ENCODE data around the gene ACSF2.
A peak's percentile ranks its signal among the peaks of the same experiment; 100 is the strongest.
"Not testable (repeated sequence)": the region's sequence is repeated elsewhere in the genome, so short reads cannot be mapped to it uniquely, and the experiment has no call there.

ACSF2 gene, protein sequence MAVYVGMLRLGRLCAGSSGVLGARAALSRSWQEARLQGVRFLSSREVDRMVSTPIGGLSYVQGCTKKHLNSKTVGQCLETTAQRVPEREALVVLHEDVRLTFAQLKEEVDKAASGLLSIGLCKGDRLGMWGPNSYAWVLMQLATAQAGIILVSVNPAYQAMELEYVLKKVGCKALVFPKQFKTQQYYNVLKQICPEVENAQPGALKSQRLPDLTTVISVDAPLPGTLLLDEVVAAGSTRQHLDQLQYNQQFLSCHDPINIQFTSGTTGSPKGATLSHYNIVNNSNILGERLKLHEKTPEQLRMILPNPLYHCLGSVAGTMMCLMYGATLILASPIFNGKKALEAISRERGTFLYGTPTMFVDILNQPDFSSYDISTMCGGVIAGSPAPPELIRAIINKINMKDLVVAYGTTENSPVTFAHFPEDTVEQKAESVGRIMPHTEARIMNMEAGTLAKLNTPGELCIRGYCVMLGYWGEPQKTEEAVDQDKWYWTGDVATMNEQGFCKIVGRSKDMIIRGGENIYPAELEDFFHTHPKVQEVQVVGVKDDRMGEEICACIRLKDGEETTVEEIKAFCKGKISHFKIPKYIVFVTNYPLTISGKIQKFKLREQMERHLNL

DNA sequence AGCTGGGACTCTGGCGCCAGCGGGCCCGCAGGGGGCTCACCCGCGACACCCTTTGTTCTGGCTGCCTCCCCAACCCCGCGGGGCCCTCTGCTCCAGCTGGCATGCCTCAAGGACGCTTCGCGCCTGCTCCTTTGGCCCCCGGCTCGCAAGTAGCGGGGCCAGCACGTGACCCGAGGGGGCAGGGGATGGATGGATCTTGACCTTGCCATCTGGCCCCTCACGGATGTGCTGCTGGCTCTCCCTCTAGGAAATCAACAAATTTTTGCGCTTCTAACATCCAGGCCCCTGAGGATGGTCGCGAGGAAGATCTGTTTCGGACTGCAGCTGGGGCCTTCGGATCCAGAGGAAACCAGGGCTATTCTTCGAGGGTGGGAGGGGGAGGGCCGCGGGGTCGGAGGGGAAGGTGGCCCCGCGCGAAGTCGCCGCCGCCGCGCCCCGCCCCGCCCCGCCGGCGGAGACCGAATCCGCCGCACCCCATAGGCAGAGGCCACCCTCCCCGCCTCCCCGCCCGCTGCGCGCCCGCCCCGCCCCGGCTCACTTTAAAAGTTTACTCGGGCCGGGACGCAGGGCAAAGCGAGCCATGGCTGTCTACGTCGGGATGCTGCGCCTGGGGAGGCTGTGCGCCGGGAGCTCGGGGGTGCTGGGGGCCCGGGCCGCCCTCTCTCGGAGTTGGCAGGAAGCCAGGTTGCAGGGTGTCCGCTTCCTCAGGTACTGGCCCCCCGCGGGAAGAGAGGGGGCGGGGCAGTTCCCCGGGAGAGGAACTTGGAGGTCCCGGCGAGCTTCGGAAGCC lies at the start of gene ACSF2:
Gene ACSF2 (plus strand): TSS at position 537 of the 790 bp plus-strand sequence. CDS start 44 bp downstream, at position 581.
- DNase-seq = peak; percentile 81

DNA sequence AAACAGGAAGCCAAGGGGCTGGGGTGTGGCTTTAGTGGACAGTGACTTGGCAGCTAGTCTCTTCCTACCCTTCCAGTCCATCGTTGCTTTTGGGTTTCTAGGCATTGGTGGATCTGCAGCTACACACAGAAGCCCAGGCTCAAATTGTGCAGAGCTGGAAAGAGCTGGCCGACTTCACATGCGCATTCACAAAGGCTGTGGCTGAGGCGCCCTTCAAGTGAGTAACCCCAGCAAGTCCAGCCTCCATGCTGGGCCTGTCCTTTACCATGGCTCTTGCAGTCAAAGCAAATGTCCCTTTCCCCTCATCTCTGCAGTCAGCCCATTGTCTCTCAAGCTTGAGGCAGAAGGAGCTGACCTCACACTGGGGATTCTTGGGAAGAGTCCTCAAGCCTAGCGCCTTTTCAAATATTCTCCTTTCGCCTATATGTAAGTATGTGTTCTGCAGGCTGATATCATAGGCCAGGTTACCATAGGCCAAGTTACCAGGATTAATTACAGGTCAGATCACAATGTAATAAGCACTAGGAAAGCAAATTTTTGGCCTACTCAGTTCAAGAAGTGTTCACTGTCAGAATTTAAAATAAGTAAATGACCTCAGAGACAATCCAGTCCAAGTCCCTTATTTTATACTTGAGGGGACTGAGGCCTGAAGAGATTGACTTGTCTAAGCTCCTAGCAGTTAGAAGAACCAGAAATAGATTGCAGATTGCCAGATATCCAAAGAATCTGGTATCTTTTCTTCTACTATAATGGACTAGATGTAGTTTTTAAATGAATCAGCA lies 46.5 kb upstream of the ACSF2 start:
- no peak for DNase-seq

DNA sequence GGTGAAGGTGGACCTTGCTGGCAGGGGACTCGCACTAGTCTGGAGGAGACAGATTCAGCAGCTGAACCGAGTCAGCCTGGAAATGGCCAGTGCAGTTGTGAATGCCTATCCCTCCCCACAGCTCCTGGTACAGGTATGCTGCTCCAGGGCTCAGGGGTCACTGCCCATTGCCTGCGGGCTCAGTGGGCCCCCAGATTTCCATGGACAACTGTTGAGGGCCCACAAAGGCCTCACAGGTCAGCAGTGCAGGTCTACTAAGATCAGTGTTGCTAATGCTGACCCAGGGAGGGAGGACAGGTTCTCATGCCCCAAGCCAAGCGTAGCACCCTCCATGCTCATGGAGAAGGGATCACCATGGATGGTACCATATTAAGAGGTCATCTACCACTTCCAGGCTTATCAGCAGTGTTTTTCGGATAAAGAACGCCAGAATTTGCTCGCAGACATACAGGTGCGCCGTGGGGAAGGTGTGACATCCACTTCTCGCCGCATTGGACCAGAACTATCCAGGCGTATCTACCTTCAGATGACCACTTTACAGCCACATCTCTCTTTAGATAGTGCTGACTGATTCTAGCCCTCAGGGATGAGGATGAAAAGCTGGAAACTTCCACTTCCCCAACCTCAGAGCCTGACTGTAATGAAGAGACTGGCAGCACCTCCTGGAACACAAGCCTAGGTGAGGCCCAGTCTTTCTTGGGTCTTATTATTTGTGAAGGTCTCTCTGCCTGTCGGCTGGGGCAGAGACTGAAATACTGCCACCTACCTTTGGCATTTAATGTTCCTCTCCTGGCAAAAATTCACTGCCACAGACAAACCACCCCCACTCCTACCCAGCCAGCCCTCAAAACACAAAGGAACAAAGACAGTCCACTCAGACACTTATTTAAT lies 45.4 kb upstream of the ACSF2 start:
- DNase-seq = no peak

DNA sequence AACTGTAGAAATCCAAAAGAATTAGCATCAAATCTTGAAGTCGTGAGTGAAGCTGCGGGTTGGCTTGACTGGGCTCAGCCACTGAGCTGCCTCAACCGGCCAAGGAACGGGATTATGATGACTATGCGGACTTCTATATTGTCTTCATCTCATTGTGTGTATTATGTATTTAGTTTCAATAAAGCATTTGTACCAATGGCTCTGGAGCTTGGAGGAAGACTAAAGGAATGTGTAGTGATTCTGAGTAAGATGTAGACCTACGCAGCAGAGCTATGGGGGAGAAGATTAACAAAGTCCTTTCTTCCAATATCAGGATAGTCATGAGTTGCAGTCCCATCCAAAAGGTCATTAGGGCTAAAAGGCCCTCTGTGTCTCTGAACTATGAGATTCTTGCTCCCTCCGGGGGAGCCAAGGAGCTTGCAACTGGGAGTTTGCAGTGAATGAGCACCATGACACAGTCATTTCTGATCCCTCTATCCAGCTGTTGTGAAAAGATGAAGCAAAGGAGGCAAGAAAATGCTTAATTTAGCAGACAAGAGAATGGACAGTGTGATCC lies 44.7 kb upstream of the ACSF2 start:
- no peak for DNase-seq

DNA sequence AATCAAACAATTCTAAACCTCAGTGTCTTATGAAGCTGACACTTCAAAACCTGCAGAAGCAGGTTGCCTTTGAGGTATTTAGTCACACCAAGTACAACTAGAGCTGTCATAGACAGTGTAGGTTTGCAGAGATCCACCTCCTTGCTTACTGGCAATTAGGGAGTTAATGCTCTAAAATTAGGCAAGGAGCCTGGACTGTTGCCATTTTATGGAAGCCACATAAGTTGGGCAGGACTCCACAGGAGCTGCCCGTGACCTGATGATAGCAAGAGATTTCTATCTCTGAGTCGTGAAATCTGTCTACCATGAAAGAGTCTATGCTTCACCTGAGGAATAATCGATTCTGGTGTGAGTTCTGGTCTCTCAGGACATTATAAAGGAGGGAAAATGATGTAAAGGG lies 44.1 kb upstream of the ACSF2 start:
- no peak for DNase-seq

DNA sequence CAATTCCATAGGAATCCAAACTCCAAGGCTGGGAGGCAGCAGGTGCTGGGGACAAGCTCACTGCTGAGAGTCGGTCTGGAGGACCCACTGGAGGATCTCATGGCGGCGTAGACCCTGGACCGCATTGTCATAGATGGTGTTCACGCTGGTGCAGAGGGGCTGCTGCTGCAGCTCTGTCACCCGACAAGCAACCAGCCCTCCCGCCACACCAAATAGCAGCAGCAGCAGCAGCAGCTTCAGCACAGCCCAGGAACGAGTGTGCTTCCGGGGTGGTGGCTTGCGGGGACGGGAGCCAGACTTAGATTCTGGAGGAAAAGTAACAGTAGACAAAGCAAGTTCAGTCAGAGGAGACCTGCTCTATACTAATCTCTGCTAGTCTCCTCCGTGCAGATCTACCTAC lies 43.1 kb upstream of the ACSF2 start:
- no peak for DNase-seq

DNA sequence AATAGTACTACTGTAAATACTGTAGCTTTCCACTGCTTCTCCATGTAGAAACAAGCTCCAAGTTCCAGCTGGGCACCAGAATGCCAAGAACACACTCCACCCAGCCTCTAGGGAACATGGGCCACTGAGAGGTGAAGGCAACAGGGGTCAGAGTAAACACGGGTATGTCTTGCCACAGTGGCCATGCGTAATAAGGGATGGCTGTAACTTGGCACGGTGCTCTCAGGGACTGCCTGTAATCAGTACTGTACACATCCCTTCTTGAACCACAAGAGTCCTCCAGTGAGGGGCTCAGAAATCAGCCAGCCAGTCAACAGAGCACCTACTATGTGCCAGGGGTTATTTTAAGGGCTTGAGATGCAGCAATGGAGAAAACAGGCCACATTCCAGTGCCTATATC lies 39.5 kb upstream of the ACSF2 start:
- no peak for DNase-seq

DNA sequence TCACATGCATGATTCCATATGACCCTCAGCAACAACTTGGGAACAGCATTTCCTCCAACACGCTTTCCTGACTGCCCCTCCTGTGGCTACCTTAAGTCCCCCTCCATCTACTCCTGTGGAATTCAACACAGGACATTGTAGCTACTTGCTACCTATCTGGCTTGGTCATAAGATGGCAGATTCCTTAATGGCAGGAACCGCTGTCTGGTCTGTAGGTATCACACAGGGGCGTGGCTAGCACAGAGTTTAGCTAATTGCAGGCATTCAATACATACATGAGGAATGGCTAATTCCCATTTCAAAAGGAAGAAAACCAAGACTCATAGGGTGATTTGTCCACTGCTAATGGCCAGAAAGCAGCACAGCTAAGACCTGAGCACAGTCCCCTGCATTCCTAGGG lies 37.3 kb upstream of the ACSF2 start:
- DNase-seq = no peak

DNA sequence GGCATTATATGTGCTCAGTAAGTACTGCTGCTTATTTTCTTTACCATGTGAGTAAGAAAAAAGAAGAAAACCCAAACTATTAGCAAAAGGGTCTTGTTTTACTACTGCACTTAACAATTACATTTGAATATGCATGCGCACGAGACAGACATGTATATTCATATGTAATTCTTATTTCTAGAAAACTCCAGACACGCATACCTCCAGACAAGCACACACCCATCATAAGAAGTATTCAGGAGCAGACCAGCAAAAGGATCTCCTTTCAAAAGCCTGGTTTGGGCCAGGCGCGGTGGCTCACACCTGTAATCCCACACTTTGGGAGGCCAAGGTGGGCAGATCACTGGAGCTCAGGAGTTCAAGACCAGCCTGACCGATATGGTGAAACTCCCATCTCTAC lies 36.5 kb upstream of the ACSF2 start:
- no peak for DNase-seq

DNA sequence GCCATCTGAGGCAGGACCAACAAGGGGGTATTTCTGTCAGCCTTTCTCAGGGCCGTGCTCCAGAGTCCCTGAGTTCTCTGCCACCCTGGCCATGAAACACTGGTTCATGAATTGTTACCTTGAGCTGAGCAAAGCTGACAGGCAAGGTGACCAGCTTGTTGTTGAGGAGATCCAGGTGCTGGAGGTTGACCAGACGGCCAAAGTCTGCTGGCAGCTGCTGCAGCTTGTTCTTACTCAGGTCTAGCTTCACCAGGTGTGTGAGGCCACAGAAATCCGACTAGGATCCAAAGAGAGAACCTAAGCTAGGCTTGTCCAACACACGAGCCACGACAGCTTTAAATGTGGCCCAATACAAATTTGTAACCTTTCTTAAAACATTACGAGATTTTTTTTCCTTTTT lies 33.4 kb upstream of the ACSF2 start:
- DNase-seq = no peak

DNA sequence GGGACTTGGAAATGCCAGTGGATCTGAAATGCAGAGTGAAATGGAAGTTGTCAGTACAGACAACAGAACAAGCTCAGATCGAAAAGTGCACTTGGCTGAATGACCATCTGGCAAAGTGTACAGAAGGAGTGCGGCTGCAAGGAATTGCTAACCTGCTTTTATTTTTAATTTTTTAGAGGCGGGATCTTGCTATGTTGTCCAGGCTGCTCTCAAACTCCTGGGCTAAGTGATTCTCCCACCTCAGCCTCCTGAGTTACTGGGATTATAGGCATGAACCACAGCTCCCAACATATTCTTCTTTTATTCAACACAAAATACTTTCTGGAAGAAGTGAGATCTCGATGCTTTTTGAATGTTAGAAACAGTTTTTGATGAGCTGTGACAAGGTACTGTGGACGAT lies 32.3 kb upstream of the ACSF2 start:
- no peak for DNase-seq

DNA sequence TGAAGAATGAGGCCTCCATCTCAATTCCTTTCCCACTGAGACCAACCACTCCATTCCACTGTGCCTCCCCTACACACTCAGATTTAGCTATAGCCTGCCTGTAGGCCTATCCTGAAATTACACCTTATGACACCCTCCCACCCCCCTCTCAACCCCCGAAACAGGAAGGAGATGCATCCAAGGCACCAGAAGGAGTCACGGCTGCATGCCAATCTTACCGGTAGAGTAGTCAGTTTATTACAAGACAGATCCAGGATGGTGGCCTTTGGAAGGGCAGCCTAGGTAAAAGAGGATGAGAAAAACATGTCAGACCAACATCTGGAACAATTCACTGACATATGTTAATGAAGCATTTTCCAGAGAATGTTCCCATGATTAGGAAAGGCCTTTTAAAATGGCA lies 31.3 kb upstream of the ACSF2 start:
- DNase-seq = no peak

DNA sequence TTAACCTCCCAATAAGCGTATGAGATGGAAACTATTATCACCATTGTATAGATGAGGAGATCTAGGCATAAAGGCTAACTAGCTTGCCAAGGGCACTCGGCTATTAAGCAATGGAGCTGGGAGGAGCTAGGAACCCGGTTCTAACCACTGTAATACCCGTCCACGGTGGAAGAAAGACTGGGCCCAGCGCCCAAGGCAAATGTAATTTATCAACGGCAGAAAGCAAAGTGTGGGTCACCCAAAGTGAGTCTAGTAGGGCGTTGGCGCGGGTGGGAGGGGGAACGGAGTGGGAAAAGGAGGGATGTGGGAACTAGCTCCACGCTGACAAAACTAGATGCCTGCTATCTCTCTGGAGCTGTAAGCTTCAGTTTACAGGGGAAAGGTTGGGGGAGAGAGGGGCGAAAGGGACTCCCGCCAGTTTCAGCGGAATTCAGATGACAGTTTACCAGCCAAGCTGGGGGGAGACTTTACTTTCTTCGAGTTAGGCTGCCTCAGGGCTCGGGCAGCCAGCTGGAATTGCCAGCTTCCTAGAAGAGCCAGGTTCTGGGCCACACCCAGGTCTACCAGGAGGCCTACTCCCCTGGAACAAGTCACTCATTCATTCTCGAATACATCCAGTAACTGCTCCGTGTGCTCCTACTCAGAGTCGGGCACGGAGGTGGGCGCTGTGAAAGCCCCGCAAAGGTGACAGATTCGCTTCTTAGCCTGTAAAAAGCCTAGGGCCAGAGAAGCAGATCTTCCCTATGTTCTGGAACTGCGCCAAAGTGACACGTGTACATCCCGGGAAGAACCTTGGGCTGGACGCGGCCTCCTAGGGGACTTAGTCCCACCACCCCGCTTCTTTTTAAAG lies 29.5 kb upstream of the ACSF2 start:
- DNase-seq = peak; percentile 16

DNA sequence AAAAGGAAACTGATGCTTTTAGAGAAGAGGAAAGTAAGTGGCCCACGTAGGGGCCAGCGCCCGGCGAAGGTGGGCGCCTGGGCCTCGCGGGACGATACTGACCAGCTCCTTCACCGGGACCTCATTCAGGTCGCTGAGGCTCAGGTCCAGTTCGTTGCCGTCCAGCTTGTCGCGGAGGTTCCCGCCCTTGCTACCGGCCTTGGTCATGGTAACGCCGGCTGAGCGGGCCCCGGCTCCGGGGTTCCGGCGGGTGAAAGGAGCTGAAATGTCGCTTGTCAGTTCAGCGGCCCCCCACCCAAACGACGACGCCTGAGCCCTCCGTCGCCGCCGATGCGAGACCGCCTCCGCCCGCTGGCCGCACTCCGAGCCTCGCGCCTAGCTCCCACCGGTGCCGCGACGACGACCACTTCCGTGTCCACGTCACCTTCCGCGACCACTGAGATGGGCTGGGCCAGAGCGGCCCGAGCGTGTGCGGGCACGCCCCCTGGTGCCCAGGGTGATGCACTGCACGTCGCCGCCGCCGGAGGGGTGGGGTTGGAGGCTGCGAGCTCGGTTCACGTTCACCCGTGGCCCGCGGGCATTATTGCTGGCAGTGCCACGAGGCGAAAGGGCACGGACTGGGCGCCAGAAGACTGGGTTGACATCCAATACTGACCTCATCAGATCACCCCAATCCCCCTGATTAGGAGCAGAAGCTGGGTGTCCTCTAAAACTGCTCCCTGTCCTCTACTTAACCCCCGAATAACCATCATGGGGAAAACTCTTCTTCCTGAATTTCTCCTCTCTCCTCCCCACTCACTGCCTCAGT lies 28.7 kb upstream of the ACSF2 start, which contains the start of gene LRRC59:
Gene LRRC59 (minus strand): TSS at position 413 of the 808 bp plus-strand sequence. CDS start 206 bp downstream, at position 207.
- peak; percentile 76 for DNase-seq

DNA sequence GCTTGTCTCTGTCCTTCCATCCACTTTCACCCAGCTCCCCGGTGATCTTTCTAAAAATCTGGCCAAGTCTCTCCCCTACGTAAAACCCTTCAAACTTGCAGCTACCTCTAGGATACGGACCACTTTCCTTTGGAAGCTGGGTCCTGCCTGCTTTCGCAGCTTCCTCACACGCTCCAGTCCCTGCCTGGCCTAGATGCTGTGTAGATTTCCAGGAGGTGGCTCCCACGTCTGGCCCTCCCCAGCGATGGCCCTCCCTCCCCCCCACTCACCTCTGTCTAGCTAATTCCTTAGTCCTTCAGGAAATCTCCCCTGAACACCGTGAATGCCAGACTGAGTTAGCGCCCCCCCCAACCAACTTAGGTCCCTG lies 28.1 kb upstream of the ACSF2 start:
- no peak for DNase-seq

DNA sequence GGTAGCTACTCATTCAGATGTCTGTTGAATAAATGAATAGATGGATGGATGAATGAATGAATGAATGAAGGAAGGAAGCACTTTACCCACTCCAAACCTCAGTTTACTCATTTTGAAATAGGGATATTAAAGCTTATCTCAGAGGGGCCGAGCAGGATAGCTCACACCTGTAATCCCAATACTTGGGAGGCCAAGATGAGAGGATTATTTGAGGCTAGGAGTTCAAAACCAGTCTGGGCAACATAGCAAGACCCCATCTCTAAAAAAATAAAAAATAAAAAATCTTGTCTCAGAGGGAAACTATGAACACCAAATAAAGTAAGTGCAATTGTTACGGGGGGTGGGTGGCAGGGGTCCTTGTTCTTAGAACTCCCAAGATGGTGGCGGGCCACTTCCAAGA lies 27.3 kb upstream of the ACSF2 start:
- DNase-seq = not testable (repeated sequence)

DNA sequence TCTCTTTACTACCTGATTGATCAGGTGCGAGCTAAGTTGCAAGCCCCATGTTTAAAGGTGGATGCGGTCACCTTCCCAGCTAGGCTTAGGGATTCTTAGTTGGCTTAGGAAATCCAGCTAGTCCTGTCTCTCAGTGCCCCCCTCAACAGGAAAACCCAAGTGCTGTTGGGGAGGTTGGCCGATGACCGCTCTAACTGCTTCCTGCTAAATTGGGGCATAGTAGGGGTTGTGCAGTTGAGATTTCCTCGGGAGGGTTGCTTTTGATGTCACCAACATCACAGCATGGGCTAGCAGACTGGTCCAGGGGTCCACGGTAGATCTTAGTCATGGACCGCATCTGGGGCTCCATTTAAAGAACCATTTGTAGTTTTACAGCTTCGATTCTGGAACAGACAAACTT lies 26.4 kb upstream of the ACSF2 start:
- DNase-seq = not testable (repeated sequence)

DNA sequence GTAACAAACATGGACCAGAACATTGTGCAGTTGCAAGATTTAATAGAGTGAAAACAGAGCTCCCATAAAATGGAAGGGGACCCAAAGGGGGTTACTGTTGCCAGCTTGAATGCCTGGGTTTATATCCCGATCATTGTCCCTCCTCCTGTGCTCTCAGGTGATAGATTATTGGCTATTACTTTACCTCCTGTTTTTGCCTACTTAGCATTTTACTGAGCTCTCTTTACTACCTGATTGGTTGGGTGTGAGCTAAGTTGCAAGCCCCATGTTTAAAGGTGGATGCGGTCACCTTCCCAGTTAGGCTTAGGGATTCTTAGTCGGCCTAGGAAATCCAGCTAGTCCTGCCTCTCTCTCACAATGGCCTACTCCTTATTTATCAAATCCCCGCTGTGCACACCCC lies 20.7 kb upstream of the ACSF2 start:
- not testable (repeated sequence) for DNase-seq

DNA sequence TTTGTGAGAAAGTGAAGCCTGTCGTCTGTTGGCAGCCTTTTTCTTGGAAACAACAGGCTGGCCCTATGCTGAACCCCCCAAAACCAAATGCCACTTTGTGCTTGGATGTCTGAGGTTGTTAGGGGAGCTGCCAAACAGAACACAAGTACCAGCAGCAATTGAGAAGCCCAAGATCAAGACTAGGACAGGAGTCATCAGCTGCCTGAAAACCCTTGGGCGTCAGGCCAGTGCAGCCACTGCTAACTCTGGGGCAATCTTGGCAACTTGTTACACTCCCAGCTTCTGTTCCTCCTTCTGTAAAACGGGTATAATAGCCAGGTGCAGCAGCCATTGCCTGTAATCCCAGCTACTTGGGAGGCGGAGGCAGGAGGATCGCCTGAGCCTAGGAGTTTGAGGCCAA lies 19.4 kb upstream of the ACSF2 start:
- DNase-seq = no peak

DNA sequence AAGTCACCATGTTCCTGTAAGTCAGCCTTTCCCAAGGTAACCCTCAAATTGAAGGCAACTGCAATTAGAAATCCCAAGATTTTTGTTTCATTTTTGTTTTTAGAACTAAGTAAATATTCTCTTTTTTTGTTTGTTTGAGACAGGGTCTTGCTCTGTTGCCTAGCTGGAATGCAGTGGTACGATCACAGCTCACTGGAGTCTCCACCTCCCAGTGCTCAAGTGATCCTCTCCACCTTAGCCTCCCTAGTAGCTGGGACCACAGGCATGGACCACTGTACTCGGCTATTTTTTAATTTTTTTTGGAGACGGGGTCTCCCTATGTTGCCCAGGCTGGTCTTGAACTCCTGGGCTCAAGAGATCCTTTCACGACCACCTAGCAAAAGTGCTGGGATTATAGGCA lies 18.1 kb upstream of the ACSF2 start:
- no peak for DNase-seq

Data from NCI-H2171 treated with DMSO at 0.1 percent for 48 hours (cell line).